Activated T-helper 17 cell treated with anti-CD3 and anti-CD28 coated beads, Interleukin-2, amount 50 U/mL, for 72 hours (primary cell): Measurements from ENCODE around the gene F2RL1. TPM values are rescaled to one million over a fixed set of nuclear protein-coding genes. Genes with fewer than 3 reads are reported as not detected.
"Not testable (repeated sequence)": the region's sequence is repeated elsewhere in the genome, so short reads cannot be mapped to it uniquely, and the experiment has no call there.

ENCODE experiments used
- ATAC-seq: fragments of 150-1000 bp; cut with Tn5 transposase; replicated peaks from 2 replicates; pipeline ENCODE4 v1.10.0; 2021; ENCODE audit warnings: mild to moderate bottlenecking, moderate library complexity
- H3K27ac Mint-ChIP-seq: one replicate; pipeline ENCODE4 v1.8.0; 2022; ENCODE audit warnings: mixed read lengths
- H3K27me3 Mint-ChIP-seq: one replicate; pipeline ENCODE4 v1.8.0; 2022; ENCODE audit warnings: mixed read lengths
- H3K36me3 Mint-ChIP-seq: one replicate; pipeline ENCODE4 v1.8.0; 2022; ENCODE audit warnings: low read depth, mild to moderate bottlenecking, mixed read lengths
- H3K4me1 Mint-ChIP-seq: one replicate; pipeline ENCODE4 v1.8.0; 2022; ENCODE audit warnings: mixed read lengths
- H3K4me3 Mint-ChIP-seq: one replicate; pipeline ENCODE4 v1.8.0; 2022; ENCODE audit warnings: mild to moderate bottlenecking, mixed read lengths
- H3K9me3 Mint-ChIP-seq: one replicate; pipeline ENCODE4 v1.8.0; 2022; ENCODE audit warnings: mixed read lengths
- total RNA-seq, 2 donors: library from RNA; stranded (reverse); gene quantifications; one replicate each; pipeline ENCODE4 v1.2.3, GENCODE V29; 2022

Gene F2RL1, protein sequence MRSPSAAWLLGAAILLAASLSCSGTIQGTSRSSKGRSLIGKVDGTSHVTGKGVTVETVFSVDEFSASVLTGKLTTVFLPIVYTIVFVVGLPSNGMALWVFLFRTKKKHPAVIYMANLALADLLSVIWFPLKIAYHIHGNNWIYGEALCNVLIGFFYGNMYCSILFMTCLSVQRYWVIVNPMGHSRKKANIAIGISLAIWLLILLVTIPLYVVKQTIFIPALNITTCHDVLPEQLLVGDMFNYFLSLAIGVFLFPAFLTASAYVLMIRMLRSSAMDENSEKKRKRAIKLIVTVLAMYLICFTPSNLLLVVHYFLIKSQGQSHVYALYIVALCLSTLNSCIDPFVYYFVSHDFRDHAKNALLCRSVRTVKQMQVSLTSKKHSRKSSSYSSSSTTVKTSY
- 1 to 10 TPM in 1 of 2 donors, under 1 TPM in 1; 0.85 to 1.9 TPM for total RNA-seq

DNA sequence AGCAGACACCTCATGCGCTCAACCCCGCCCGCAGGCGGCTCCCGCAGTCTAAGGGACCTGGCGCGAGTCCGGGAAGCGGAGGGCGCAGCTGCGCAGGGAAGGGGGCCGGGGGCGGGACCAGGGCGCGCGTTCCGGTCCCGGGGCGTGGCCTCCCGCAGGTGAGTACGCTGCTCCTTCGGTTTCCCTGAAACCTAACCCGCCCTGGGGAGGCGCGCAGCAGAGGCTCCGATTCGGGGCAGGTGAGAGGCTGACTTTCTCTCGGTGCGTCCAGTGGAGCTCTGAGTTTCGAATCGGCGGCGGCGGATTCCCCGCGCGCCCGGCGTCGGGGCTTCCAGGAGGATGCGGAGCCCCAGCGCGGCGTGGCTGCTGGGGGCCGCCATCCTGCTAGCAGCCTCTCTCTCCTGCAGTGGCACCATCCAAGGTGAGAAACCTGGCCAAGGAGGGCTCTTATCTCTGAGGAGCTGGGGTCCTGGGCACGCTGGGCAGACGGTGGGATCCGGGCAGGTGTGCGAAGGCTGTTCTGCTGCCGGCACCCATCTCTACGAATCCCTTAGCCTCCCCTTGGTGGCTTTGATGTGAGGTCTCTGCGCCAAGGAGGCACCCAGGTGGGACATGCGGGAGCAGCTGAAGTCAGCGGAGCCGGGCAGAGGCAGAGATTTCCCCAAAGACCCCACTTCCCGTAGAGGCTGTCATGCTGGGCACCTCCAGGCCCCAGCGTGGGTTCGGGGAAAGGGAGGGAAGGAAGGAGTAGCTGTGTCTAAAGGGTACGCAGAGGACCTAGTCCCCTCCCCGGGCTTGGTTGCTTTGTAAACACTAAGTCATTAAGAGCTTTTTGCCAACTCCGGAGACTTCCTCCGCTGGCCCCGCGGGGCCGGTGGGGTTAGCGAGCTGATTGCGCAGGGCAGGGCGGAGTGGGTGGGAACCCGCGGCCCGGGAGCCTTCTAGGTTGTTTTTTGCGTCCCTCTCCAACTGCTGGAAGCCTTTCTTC lies at the start of gene F2RL1:
Gene F2RL1, plus strand, starts transcription at position 187 of the 988 bp plus-strand sequence. Its CDS starts 153 bp downstream, at position 340.
- Mint-ChIP-seq H3K36me3 (no peaks in the 10 kb centered on the region), H3K4me3 (peak within 1 kb of the TSS; percentile 81), H3K27ac (no peak within 1 kb of the TSS), H3K4me1 (no peaks in the 10 kb centered on the region), H3K27me3 (peaks cover 6% of the 10 kb centered on the region), H3K9me3 (no peaks in the 10 kb centered on the region)
- peak; percentile 79 for ATAC-seq

DNA sequence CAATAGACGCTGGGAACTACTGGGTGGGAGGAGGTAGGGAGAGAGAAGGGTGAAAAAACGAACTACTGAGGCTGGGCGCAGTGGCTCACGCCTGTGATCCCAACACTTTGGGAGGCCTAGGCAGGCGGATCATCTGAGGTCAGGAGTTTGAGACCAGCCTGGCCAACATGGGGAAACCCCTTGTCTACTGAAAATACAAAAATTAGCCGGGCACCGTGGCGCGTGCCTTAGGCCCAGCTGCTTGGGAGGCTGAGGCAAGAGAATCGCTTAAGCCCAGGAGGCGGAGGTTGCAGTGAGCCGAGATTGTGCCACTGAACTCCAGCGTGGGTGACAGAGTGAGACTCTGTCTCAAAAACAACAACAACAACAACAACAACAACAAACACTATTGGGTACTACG lies 47.8 kb upstream of the F2RL1 start:
- not testable (repeated sequence) for H3K4me3 Mint-ChIP-seq, H3K4me1 Mint-ChIP-seq, H3K9me3 Mint-ChIP-seq, H3K27me3 Mint-ChIP-seq, H3K27ac Mint-ChIP-seq, ATAC-seq, H3K36me3 Mint-ChIP-seq

DNA sequence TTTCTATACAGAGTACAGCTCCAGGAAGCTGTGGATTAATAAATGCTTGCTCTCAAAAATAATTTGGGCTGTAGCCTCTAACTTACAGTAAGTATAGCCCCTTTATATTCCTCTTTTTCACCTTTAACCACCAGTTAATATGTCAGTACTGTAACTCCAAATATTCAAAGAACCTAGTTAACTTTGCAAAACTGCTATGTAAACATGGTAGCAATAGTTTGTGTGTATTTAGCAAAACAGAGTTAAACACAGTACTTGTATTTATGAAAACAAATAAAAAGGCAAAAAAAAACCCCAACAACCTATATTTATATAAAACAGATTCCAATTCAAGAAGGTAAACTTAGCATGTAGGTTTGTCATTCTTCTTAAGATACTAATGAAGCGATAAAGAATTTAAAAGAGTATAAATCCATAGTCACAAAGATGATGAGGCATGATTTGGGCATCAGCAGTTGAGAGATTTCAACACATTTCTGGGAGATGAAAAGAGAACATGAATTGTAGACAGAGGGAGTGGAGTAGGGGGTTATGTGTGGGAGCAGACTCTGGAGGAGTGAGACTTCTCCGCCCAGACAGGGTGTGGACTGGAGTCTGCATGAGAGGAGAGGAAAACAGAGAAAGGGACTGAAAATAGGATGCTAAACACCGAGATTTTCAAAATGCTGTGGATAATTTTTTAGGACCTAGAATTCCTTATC lies 47.0 kb upstream of the F2RL1 start:
- H3K36me3 Mint-ChIP-seq: no peaks in the 10 kb centered on the region
- no peak for ATAC-seq
- H3K4me3 Mint-ChIP-seq: no peak overlapping the region
- no peak overlapping the region for H3K27ac Mint-ChIP-seq
- peaks cover 2% of the 10 kb centered on the region for H3K4me1 Mint-ChIP-seq
- H3K9me3 Mint-ChIP-seq: no peaks in the 10 kb centered on the region
- H3K27me3 Mint-ChIP-seq: no peaks in the 10 kb centered on the region

DNA sequence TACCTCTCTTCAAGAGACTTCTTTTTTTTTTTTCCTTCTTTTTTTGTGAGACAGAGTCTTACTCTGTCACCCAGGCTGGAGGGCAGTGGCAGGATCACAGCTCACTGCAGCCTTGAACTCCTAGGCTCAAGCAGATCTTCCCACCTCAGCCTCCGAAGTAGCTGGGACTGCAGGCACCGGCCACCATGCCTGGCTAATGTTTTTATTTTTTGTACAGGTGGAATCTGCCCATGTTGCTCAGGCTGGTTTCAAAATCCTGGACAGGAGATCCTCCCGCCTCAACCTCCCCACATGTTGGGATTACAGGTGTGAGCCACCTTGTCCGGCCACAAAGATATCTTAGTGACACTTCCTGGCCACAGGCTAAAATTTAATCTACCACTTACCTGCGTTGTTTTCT lies 42.9 kb upstream of the F2RL1 start:
- Mint-ChIP-seq H3K36me3 (no peaks in the 10 kb centered on the region), H3K9me3 (no peaks in the 10 kb centered on the region), H3K27me3 (no peaks in the 10 kb centered on the region), H3K4me3 (no peak overlapping the region), H3K27ac (no peak overlapping the region), H3K4me1 (no peaks in the 10 kb centered on the region)
- ATAC-seq: no peak

DNA sequence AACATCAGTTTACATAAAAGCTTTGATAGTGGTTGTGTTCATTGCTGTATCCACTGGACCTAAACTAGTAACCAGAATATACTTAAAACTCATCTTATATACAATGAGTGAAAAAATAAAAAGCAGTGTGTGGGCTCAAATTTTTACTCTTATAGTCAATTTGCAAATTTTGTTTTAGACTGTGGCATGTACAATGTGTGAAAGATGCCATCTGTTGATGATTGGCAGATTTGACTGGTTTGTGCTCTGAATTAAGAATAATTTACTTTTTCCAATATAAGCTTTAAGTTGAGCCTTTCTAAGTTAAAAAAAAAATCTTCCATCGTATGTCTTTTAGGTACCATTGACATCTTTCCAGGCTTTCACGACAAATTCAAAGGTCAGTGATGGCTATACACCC lies 42.4 kb upstream of the F2RL1 start:
- Mint-ChIP-seq H3K36me3 (no peaks in the 10 kb centered on the region), H3K9me3 (no peaks in the 10 kb centered on the region), H3K4me3 (no peak overlapping the region), H3K27me3 (no peaks in the 10 kb centered on the region), H3K27ac (no peak overlapping the region), H3K4me1 (no peaks in the 10 kb centered on the region)
- ATAC-seq: no peak

DNA sequence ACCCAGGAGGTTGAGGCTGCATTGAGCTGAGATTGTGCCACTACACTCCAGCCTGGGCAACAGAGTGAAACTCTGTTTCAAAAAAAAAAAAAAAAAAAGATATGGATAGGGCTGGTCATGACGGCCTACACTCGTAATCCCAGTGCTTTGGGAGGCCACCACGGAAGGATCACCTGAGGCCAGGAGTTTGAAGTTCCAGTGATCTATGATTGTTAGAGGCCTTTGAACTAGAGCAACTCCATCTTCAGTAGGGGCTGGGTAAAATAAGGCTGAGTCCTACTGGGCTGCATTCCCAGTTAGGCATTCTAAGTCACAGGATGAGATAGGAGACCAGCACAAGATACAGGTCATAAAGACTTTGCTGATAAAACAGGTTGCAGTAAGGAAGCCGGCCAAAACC lies 38.2 kb upstream of the F2RL1 start:
- ATAC-seq, H3K9me3 Mint-ChIP-seq, H3K36me3 Mint-ChIP-seq: not testable (repeated sequence)

DNA sequence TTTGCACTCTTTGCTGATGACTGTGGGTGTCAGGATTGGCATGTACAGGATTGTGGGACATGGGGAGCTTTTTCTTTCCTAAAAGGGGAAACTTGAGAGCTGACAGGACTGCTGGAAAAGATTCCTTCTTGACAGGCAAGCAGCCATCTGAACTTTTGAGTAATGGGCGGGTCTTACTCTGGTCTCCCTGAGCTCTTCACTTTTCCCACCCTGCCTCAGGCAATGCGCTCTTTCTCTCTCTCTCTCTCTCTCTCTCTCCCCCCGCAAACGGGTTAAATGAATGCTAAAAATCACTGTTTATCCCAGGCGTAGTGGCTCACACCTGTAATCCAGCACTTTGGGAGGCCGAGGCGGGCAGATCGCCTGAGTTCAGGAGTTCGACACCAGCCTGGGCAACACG lies 37.1 kb upstream of the F2RL1 start:
- no peak for ATAC-seq
- H3K4me1 Mint-ChIP-seq: no peaks in the 10 kb centered on the region
- H3K9me3 Mint-ChIP-seq: no peaks in the 10 kb centered on the region
- H3K27ac Mint-ChIP-seq: no peak overlapping the region
- peaks cover 4% of the 10 kb centered on the region for H3K27me3 Mint-ChIP-seq
- no peaks in the 10 kb centered on the region for H3K36me3 Mint-ChIP-seq
- no peak overlapping the region for H3K4me3 Mint-ChIP-seq

More for the DNA sequence above, 38.2 kb upstream of the F2RL1 start:
- H3K4me1 Mint-ChIP-seq, H3K27ac Mint-ChIP-seq, H3K27me3 Mint-ChIP-seq, H3K4me3 Mint-ChIP-seq: not testable (repeated sequence)

DNA sequence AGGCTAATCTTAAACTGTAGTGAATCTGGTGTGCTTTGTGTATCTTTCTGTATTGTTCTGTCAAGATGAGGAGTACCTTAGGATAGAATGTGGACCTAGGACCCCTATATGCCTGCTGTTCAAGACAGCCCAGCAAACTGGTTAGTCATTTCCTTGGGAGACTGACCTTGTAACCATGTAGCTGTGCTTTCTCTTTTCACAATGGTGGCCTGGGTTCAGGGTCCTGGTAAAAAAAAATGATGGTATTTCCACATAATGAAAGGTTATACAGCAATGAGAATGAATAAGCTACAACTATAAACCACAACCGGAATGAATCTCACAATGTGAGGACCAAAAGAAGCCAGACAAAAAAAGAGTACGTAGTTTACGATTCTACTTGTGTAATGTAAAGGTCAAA lies 36.4 kb upstream of the F2RL1 start:
- Mint-ChIP-seq H3K27me3 (peaks cover 4% of the 10 kb centered on the region), H3K27ac (no peak overlapping the region), H3K4me1 (no peaks in the 10 kb centered on the region), H3K9me3 (no peaks in the 10 kb centered on the region), H3K36me3 (no peaks in the 10 kb centered on the region), H3K4me3 (no peak overlapping the region)
- ATAC-seq: no peak

DNA sequence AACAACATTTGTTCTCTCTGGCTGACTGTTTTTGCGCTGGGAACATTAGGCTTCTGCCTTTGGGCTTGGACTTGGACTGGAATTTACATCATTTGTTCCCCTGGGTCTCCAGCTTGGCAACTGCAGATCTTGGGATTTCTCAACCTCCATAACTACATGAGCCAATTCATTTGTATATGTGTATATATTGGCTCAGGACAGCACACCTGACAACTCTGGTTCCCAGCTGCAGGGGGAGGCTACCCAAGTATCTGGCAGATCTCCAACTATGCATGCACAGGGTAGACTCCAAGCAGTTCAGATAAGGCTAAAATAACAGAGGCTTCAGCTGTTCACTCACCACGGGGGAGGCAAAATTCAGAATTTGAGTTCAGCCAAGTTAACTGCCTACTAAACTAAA lies 31.6 kb upstream of the F2RL1 start:
- no peak for ATAC-seq
- no peaks in the 10 kb centered on the region for H3K9me3 Mint-ChIP-seq
- H3K4me3 Mint-ChIP-seq: no peak overlapping the region
- H3K36me3 Mint-ChIP-seq: no peaks in the 10 kb centered on the region
- H3K27me3 Mint-ChIP-seq: peaks cover 4% of the 10 kb centered on the region
- peaks cover 16% of the 10 kb centered on the region for H3K4me1 Mint-ChIP-seq
- peak overlapping the region; percentile 12 for H3K27ac Mint-ChIP-seq

DNA sequence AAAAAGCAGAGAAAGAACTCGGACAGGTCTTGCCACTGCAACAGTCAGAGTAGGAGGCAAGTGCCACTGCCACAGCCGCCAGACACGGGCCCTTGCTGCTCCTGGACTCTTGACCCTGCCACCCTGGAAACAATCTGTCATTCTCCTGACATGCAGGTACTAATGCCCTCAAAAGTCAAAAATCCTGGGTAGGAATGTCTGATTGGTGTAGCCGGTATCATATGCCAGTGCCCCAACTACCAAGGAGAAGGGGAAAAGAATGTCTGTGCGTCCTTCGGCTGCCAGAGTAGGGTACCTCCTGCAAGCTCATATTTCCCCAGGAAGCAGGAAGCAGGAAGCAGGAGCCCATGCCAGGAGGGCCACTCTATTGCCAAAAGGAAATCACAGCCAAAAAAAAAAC lies 30.5 kb upstream of the F2RL1 start:
- H3K4me1 Mint-ChIP-seq: peaks cover 16% of the 10 kb centered on the region
- H3K27ac Mint-ChIP-seq: no peak overlapping the region
- H3K9me3 Mint-ChIP-seq: no peaks in the 10 kb centered on the region
- H3K27me3 Mint-ChIP-seq: peaks cover 4% of the 10 kb centered on the region
- no peak for ATAC-seq
- H3K4me3 Mint-ChIP-seq: no peak overlapping the region
- no peaks in the 10 kb centered on the region for H3K36me3 Mint-ChIP-seq

DNA sequence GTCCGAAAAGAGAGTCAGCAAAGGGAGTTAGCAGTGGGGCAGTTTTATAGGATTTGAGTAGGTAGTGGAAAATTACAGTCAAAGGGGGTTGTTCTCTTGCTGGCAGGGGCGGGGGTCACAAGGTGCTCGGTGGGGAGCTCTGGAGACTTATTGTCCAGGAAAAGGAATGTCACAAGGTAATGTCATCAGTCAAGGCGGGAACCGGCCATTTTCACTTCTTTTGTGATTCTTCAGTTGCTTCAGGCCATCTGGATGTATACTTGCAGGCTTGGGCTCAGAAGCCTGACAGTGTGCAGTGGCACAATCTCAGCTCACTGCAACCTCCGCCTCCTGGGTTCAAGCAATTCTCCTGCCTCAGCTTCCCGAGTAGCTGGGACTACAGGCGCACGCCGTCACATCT lies 29.6 kb upstream of the F2RL1 start:
- H3K4me3 Mint-ChIP-seq, H3K36me3 Mint-ChIP-seq, ATAC-seq, H3K27ac Mint-ChIP-seq, H3K9me3 Mint-ChIP-seq, H3K27me3 Mint-ChIP-seq: not testable (repeated sequence)
- H3K4me1 Mint-ChIP-seq: peaks cover 16% of the 10 kb centered on the region

DNA sequence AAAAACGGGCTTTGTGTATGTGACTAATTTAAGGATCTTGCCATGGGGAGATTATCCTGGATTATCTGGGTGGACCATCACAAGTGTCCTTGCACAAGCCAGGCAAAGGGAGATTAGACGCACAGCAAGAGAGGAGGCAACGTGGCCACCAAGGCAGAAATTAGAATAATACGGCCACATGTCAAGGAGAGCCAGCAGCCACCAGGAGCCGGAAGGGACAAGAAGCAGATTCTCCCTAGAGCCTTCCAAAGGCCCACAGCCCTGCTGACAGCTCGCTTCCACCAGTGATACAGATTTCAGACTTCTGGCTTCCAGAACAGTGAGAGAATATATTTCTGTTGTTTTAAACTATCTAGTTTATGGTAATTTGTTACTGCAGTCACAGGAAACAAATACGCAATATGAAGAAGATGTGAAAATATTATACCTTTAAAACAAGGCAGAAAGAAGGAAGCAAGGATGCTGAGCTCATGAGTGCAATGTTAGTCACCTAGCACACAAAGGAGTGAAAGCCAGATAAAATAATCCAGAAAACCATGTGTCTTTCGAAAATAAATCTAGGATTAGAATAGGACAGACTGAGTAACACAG lies 28.7 kb upstream of the F2RL1 start:
- Mint-ChIP-seq H3K4me1 (peaks cover 16% of the 10 kb centered on the region), H3K36me3 (no peaks in the 10 kb centered on the region), H3K9me3 (no peaks in the 10 kb centered on the region), H3K4me3 (peak overlapping the region; percentile 51), H3K27me3 (no peaks in the 10 kb centered on the region), H3K27ac (peak overlapping the region; percentile 86)
- peak; percentile 62 for ATAC-seq

DNA sequence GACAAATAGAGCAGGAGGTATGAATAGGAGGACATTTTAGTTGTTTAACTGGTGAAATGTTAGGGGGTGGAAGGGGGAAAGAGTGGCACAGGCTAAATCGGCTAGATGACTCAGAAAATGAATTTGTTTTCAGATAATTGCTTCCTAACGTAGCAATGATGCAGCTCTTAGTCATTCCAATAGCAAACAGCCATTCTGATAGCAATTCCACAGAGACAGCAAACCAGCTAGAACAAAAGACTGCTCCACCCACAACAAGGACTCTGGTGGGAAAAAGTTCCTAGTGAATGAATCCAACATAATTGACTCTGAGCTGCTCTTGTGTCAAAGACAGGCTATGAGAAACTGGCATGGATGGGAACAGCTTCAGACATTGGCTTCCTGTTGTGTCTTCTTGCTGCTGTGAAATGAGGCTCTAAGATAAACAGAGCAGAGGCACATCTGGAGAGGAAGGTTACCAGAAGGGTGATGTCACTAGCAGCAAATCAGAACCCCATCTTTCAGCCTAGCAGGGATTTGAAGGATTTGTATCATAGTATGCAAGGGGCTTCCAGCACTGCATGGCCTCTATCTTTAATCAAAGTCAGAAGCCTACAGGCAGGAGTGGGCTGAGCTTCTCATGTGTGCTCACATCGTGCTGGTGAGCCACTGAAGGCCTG lies 28.1 kb upstream of the F2RL1 start:
- Mint-ChIP-seq H3K36me3 (no peaks in the 10 kb centered on the region), H3K27me3 (no peaks in the 10 kb centered on the region), H3K4me3 (peak overlapping the region; percentile 51), H3K4me1 (peaks cover 16% of the 10 kb centered on the region), H3K27ac (peak overlapping the region; percentile 86), H3K9me3 (no peaks in the 10 kb centered on the region)
- peak; percentile 94 for ATAC-seq

DNA sequence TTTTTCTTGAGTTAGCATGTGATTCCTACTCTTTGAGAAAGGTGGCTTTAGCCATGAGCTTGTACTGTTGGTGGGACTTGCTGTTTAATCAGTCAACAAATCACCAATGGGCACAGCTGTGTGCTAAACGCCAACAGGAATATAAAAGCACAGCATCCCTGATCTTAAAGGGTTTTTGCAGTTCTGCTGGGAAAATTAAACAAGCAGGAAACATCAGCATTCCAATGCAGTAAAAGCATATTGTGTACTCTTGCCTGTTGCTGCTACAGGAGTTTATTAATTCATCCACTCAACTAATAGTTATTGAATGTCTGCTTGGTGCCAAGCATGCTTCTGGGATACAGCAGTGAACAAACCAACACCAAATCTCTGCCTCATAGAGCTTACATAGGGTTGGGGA lies 27.4 kb upstream of the F2RL1 start:
- Mint-ChIP-seq H3K4me1 (peaks cover 16% of the 10 kb centered on the region), H3K27ac (peak overlapping the region; percentile 62), H3K9me3 (no peaks in the 10 kb centered on the region), H3K4me3 (no peak overlapping the region), H3K27me3 (no peaks in the 10 kb centered on the region), H3K36me3 (no peaks in the 10 kb centered on the region)
- no peak for ATAC-seq
